K562 (cell line): Measurements from ENCODE around the gene URM1. TPM values are rescaled to one million over a fixed set of nuclear protein-coding genes. Genes with fewer than 3 reads are reported as not detected.

Experiments used
- BRD9 ChIP-seq: fragments of 450-650 bp; IDR thresholded peaks from 2 replicates; pipeline ENCODE4 v1.6.1; 2018; ENCODE audit warnings: low read depth; ENCODE audit not compliant: partially characterized antibody
- EP400 ChIP-seq: fragments of 450-650 bp; IDR thresholded peaks from 2 replicates; pipeline ENCODE4 v1.6.1; 2017; ENCODE audit warnings: antibody characterized with exemption, mild to moderate bottlenecking, moderate library complexity
- EWSR1 ChIP-seq: fragments of 450-650 bp; IDR thresholded peaks from 2 replicates; pipeline ENCODE4 v1.6.1; 2018; ENCODE audit warnings: borderline replicate concordance, mild to moderate bottlenecking, low read depth, moderate library complexity; ENCODE audit not compliant: partially characterized antibody
- FOXA1 ChIP-seq: fragments of 450-650 bp; IDR thresholded peaks from 2 replicates; pipeline ENCODE4 v1.6.1; 2016; ENCODE audit warnings: mild to moderate bottlenecking, borderline replicate concordance
- MEF2D ChIP-seq: conservative IDR thresholded peaks from 2 replicates; pipeline ENCODE4 v1.6.1; 2016; ENCODE audit warnings: low read depth, missing genetic modification characterization, missing compliant biosample characterization
- SP2 ChIP-seq: IDR thresholded peaks from 2 replicates; pipeline ENCODE4 v1.6.1; 2011; ENCODE audit warnings: mild to moderate bottlenecking, low read depth, low read length, moderate library complexity; ENCODE audit not compliant: poor library complexity, severe bottlenecking; ENCODE audit errors: extremely low read depth
- ZNF778 ChIP-seq: fragments of 450-650 bp; formaldehyde crosslinking; IDR thresholded peaks from 2 replicates; pipeline ENCODE4 v1.4.0; 2020; ENCODE audit warnings: mild to moderate bottlenecking, moderate library complexity
- ZNF785 ChIP-seq: fragments of 250-450 bp; sonication (Bioruptor Pico); IDR thresholded peaks from 2 replicates; pipeline ENCODE4 v1.4.0; 2020; ENCODE audit warnings: mild to moderate bottlenecking
- polyA plus RNA-seq, 8 experiments: library from polyadenylated mRNA; depleted of rRNA in 4 of 8; stranded (reverse) in 5 of 8; unstranded in 3 of 8; fragments of >200 nt; fragmentation: Nextera tagmentation in 2 of 8; fragmentation: Illumina TruSeq in 1 of 8; extraction: Ambion mirVana in 2 of 8; extraction: Trizol in 1 of 8; gene quantifications; 2 replicates each; pipeline versions ENCODE4 v1.2.1 to v1.2.3, GENCODE V29; 2011 to 2014; ENCODE audit warnings: inconsistent platforms in 1 of 8, missing spikeins in 1 of 8
- total RNA-seq, 7 experiments: library from RNA; depleted of rRNA in 6 of 7; stranded (reverse); fragments of >200 nt in 6 of 7; fragmentation: Illumina TruSeq in 2 of 7; extraction: Trizol in 2 of 7; gene quantifications; 2 replicates each; pipeline versions ENCODE4 v1.2.1 to v1.2.3, GENCODE V29; 2011 to 2021; ENCODE audit warnings: low replicate concordance in 1 of 7
- TF ChIP-seq, protein P1 (sequence below), 2 experiments: fragments of 450-650 bp; conservative IDR thresholded peaks; 2 replicates each; pipeline ENCODE4 v1.6.1; 2017; ENCODE audit warnings: mild to moderate bottlenecking in 2 of 2, moderate library complexity in 2 of 2
- TF ChIP-seq, protein P2 (sequence below): fragments of 250-450 bp; sonication (Bioruptor Pico); IDR thresholded peaks from 2 replicates; pipeline ENCODE4 v1.8.0; 2022; ENCODE audit warnings: moderate library complexity, mild to moderate bottlenecking, inconsistent platforms
- TF ChIP-seq, protein P3 (sequence below): sonication (generic); formaldehyde crosslinking; IDR thresholded peaks from 2 replicates; pipeline ENCODE4 v1.8.0; 2022; ENCODE audit warnings: missing genetic modification reagents, mild to moderate bottlenecking, moderate library complexity, borderline replicate concordance
- TF ChIP-seq, protein P4 (sequence below): IDR thresholded peaks from 3 replicates; pipeline ENCODE4 v1.6.1; 2011; ENCODE audit warnings: borderline replicate concordance, mild to moderate bottlenecking; ENCODE audit not compliant: insufficient read length, insufficient read depth
- TF ChIP-seq, protein P5 (sequence below): fragments of 450-650 bp; IDR thresholded peaks from 2 replicates; pipeline ENCODE4 v1.6.1; 2018; ENCODE audit warnings: mild to moderate bottlenecking, low read depth; ENCODE audit not compliant: partially characterized antibody

The URM1 gene
- total and polyA plus RNA-seq, 9 of the 15 experiments (the other 6 are each of a cell fraction or from before 2014, with no cell fraction given), result 10.1 to 88.9 (median 53.3) TPM

DNA sequence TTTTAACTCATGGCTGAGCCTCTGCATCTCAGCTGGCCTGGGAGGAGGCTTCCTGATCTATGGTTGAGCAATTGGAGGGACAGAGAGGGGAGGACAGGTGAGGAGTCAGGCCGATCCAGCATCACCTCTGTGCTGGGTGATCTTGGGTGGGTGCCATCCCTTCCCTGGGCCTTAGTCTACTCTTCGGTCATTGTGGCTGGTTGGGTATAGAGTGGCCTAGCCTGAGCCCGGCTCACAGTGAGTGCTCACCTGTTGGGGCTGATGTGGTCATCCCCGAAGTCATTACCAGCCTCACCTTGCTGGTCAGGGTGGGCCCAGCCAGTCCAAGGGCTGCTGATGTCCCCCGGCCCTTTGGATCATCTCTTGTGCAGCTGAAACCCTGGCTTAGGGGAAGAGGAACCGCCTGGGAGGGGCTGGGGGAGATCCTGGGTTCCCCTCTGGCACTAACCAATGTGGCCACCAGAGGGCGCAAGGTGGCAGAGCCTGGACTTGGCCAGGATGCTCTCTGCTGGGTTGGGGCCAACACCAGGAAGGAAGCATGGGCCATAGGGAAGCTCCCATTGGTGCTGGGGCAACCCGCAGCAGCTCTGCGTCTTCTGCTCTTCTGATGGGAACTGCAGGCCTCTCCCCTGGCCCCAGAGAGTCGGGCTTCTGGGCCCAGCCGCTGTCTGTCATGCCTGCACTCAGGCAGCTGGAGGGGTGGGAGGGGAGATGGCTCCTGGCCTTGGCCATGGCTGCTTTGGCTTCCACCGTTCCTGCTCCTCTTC lies 67.4 kb downstream of the URM1 start (continued):
- TF ChIP-seq, protein P1, sequence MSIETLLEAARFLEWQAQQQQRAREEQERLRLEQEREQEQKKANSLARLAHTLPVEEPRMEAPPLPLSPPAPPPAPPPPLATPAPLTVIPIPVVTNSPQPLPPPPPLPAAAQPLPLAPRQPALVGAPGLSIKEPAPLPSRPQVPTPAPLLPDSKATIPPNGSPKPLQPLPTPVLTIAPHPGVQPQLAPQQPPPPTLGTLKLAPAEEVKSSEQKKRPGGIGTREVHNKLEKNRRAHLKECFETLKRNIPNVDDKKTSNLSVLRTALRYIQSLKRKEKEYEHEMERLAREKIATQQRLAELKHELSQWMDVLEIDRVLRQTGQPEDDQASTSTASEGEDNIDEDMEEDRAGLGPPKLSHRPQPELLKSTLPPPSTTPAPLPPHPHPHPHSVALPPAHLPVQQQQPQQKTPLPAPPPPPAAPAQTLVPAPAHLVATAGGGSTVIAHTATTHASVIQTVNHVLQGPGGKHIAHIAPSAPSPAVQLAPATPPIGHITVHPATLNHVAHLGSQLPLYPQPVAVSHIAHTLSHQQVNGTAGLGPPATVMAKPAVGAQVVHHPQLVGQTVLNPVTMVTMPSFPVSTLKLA (conservative IDR thresholded peaks at IDR 0.05), result no peak
- TF ChIP-seq MEF2D (tag) (no peak), ZNF778 (CRISPR knock-in tag) (no peak), EP400 (no peak), EWSR1 (no peak), ZNF785 (CRISPR knock-in tag) (no peak), FOXA1 (no peak), SP2 (no peak), BRD9 (no peak)
- TF ChIP-seq, protein P2, sequence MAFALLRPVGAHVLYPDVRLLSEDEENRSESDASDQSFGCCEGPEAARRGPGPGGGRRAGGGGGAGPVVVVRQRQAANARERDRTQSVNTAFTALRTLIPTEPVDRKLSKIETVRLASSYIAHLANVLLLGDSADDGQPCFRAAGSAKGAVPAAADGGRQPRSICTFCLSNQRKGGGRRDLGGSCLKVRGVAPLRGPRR (CRISPR knock-in tag), result no peak
- TF ChIP-seq, protein P3, sequence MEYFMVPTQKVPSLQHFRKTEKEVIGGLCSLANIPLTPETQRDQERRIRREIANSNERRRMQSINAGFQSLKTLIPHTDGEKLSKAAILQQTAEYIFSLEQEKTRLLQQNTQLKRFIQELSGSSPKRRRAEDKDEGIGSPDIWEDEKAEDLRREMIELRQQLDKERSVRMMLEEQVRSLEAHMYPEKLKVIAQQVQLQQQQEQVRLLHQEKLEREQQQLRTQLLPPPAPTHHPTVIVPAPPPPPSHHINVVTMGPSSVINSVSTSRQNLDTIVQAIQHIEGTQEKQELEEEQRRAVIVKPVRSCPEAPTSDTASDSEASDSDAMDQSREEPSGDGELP (CRISPR knock-in tag), result peak; percentile 68; the same call in 1 of the 2 replicates
- TF ChIP-seq, protein P4, sequence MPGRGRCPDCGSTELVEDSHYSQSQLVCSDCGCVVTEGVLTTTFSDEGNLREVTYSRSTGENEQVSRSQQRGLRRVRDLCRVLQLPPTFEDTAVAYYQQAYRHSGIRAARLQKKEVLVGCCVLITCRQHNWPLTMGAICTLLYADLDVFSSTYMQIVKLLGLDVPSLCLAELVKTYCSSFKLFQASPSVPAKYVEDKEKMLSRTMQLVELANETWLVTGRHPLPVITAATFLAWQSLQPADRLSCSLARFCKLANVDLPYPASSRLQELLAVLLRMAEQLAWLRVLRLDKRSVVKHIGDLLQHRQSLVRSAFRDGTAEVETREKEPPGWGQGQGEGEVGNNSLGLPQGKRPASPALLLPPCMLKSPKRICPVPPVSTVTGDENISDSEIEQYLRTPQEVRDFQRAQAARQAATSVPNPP, result no peak
- TF ChIP-seq, protein P5, sequence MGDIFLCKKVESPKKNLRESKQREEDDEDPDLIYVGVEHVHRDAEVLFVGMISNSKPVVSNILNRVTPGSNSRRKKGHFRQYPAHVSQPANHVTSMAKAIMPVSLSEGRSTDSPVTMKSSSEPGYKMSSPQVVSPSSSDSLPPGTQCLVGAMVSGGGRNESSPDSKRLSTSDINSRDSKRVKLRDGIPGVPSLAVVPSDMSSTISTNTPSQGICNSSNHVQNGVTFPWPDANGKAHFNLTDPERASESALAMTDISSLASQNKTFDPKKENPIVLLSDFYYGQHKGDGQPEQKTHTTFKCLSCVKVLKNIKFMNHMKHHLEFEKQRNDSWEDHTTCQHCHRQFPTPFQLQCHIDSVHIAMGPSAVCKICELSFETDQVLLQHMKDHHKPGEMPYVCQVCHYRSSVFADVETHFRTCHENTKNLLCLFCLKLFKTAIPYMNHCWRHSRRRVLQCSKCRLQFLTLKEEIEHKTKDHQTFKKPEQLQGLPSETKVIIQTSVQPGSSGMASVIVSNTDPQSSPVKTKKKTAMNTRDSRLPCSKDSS, result no peak
